GM12873 (cell line): ENCODE results near the gene MAPK8IP1.

Source experiments
- CTCF ChIP-seq: IDR thresholded peaks from 2 replicates; pipeline ENCODE4 v1.5.1; 2012; ENCODE audit warnings: low read depth, mild to moderate bottlenecking, moderate library complexity, low read length, control low read depth; ENCODE audit not compliant: insufficient read depth; ENCODE audit errors: missing control alignments

The MAPK8IP1 gene

GRCh38 chr11:45918331-45918941 is 33.0 kb downstream of the MAPK8IP1 start:
- no peak for TF ChIP-seq CTCF

DNA sequence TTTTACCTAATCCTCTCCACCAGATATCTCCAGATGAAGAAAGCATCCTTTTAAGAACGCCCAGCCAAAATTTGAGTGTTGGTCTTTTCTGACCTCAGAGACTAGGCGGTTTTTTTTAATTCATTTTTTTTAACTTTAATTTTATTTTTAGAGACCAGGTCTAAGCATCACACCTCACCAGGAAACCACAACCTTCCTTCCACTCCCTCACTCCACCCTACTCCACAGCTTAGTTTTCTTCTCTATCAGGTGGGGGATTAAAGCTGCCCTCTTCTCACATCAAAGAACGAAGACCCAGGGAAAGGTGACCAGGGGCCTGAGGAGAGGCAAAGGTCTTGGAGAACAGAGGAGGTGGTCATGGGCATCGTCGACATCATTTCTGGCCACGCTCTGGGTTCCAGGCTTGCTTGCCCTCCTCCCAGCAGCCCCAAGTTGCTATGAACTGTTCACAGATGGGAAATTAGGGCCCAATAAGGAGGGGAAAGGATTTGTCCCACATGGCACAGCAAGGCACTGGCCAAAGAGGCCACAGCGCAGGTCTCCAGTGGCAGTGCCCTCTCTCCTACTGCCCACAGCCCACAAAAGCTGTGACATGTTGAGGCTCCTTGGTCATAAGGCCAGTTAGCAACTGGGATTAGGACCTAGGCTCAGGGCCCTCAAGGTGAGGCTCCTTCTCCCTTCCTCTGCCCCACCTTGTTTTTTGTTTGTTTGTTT is 33.7 kb downstream of the MAPK8IP1 start:
- TF ChIP-seq CTCF: no peak

DNA sequence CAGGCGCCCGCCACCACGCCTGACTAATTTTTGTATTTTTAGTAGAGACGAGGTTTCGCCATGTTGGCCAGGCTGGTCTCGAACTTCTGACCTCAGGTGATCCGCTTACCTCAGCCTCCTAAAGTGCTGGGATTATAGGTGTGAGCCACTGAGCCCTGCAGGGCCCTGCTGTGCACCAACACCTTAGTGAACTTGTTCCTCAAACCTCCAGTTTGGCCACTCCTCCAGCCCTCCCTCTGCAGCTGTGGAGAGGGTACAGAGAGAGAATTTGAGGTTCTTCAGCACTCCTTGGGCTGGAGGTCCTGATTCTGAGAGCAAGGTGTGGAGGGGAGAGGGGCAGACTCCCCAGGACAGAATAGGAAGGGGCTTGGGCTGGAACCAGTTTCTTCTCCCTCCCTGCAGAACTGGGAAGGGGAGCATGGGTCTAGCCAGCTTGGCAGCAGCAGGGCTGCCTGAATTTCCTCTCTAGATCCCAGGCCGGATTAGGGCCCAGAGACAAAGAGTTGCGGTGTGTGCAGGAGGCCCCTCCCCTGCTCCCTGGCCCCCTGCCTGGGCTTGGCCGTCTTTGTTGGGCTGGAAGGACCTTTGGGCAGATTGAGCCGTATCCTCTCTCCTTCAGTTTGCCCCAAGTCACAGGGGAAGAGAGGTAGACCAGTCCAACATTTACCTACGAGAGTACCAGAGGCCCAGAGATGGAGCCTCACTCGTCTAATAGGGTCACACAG is 34.5 kb downstream of the MAPK8IP1 start:
- TF ChIP-seq CTCF: no peak

DNA sequence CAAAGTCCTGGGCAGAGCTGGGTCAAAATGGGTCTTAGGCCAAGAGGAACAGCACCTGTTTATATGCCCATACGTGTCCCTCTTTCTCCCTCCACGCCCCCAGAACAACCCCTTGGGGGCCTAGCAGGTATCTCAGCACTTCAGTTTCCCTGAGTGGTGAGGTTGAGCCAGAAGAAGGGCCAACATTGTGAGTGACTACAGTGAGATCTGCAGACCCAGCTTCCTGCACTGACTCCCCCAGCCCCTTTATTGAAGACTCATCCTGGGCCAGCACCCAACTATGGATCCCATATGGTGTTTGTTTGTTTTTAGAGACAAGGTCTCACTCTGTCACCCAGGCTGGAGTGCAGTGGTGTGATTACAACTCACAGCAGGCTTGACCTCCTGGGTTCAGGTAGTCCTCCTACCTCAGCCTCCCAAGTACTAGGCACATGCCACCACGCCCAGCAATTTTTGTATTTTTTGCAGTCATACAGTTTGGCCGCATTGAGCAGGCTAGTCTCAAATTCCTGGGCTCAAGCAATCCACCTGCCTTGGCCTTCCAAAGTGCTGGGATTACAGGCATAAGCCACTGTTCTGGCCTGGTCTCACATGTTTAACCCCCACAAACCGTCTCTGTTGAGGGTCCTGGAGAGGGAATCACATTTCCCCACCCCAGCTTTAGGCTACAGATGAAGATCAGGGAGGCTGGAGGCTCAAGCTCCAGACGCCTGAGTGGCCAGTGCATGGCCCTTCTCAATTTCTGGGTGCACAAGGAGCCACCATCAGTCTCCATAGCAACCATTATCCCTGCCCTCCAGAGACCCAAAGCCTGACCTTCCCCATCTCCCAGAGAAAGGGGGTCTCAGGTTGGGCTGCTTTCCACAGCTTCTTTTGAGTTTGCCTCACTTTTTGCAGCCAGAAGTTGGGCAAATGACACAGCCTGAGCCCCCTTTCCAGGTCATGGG is 35.4 kb downstream of the MAPK8IP1 start:
- no peak for TF ChIP-seq CTCF

GRCh38 chr11:45921561-45922424 is 36.3 kb downstream of the MAPK8IP1 start:
- no peak for TF ChIP-seq CTCF

GRCh38 chr11:45922425-45923082 is 37.1 kb downstream of the MAPK8IP1 start, which contains the start of gene LARGE2:
TSS of gene LARGE2 (plus strand) at chr11:45922656. CDS start at chr11:45922883, 227 bp downstream.
- TF ChIP-seq CTCF: no peak
